Fibroblast of skin of back (primary cell): ENCODE results near the gene PAXIP1. TPM values are rescaled to one million over a fixed set of nuclear protein-coding genes. Genes with fewer than 3 reads are reported as not detected.
A peak's percentile ranks its signal among the peaks of the same experiment; 100 is the strongest.
"Not testable (repeated sequence)": the region's sequence is repeated elsewhere in the genome, so short reads cannot be mapped to it uniquely, and the experiment has no call there.

Source experiments
- DNase-seq: peaks from one replicate; pipeline ENCODE4 v3.0.0-alpha.2; 2013
- polyA plus RNA-seq, 2 experiments: library from polyadenylated mRNA; unstranded; fragments of 120-200 nt; gene quantifications; one replicate each; pipeline ENCODE4 v1.2.1, GENCODE V29; 2013; ENCODE audit not compliant: insufficient read length in 2 of 2

PAXIP1 gene, protein sequence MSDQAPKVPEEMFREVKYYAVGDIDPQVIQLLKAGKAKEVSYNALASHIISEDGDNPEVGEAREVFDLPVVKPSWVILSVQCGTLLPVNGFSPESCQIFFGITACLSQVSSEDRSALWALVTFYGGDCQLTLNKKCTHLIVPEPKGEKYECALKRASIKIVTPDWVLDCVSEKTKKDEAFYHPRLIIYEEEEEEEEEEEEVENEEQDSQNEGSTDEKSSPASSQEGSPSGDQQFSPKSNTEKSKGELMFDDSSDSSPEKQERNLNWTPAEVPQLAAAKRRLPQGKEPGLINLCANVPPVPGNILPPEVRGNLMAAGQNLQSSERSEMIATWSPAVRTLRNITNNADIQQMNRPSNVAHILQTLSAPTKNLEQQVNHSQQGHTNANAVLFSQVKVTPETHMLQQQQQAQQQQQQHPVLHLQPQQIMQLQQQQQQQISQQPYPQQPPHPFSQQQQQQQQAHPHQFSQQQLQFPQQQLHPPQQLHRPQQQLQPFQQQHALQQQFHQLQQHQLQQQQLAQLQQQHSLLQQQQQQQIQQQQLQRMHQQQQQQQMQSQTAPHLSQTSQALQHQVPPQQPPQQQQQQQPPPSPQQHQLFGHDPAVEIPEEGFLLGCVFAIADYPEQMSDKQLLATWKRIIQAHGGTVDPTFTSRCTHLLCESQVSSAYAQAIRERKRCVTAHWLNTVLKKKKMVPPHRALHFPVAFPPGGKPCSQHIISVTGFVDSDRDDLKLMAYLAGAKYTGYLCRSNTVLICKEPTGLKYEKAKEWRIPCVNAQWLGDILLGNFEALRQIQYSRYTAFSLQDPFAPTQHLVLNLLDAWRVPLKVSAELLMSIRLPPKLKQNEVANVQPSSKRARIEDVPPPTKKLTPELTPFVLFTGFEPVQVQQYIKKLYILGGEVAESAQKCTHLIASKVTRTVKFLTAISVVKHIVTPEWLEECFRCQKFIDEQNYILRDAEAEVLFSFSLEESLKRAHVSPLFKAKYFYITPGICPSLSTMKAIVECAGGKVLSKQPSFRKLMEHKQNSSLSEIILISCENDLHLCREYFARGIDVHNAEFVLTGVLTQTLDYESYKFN
- polyA plus RNA-seq (2013, experiment 1 of 2; ENCODE audit: insufficient read length): 8.6 TPM
- 6.5 TPM for polyA plus RNA-seq (2013, experiment 2 of 2; ENCODE audit: insufficient read length)

DNA sequence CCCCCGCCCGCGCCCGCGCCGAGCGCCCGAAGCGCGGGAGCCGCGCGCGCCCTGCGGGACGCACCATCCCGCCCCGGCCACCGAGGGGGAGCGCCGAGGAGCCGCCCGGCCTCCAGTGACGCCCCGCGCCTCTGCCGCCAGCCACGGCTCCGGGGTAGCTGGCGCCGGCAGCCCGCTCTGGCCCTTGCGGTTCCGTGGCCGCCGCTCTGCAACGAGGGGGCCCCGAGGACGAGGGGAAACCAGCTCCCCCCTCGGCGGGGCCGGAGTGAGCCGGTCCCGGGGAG, at the start of gene PAXIP1:
TSS of gene PAXIP1 (minus strand) at position 33 of the 284 bp plus-strand sequence. CDS start 195 bp downstream, outside the sequence.
- peak; percentile 52 for DNase-seq

DNA sequence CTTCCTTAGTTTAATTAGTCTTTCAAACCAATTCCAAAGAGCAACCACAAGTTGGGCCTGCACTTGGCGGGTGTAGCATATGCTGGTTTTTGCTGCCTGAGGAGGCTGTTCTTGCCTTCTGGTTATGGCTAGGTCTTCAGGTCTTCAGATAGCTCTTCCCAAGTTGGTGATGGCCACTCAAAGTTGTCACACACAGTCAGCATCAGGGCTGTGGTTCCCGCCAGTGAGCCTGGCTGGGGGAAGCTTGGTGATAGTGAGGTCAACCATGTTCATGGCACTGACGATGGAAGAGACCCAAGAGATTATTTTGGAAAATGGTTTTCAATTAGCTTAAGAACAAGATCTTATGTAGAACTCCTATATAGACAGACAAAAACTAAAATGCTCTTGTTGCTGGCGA, 48.4 kb upstream of the PAXIP1 start:
- DNase-seq: no peak

DNA sequence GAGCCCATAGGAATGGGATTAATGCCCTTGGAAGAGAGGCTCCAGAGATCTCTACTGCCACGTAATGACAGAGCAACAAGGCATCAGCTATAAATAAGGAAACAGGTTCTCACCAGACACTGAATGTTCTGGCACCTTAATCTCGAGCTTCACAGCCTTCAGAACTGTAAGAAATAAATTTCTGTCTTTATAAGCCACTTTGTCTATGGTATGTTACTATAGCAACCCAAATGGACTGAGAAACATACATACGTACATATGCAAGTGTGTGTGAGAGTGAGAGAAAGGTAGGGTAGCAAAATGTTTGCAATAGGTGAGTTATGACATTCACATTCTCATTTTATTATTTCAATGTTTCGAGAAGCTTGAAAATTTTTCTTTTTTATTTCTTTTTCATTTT, 45.1 kb upstream of the PAXIP1 start:
- DNase-seq: no peak

DNA sequence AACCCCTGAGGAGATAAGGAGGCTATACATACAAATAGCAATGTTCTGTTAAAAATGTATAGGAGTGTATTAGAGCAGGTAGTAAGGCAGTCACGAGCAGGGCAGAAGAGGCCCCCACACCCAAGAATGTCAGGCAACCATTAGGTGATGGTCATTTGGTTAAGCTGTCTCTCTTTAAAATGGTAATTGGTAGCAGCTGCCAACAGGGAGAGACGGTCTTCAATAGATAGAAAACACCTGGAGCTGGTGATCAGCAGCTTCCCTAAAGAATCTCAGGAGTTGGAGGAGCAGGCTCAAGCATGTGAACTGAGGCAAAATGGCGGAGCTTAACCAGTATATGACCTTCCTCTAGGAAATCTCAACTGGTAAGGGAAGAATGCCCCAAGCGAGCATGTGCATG, 40.8 kb upstream of the PAXIP1 start:
- no peak for DNase-seq

DNA sequence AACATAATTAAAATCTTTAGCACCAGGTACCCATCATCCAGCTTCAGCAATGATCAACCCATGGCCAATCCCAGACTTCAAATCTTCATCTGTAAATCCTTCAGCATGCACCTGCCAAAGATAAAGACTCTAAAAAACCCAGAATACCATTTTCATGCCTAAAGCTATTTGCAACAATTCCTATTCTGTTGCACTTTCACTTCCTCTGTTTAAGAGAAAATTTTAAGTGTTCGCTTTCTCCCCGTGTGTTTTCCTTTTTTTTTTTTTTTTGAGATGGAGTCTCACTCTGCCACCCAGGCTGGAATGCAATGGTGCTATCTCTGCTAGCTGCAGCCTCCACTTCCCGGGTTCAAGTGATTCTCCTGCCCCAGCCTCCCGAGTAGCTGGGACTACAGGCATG, 35.4 kb upstream of the PAXIP1 start:
- DNase-seq: no peak

DNA sequence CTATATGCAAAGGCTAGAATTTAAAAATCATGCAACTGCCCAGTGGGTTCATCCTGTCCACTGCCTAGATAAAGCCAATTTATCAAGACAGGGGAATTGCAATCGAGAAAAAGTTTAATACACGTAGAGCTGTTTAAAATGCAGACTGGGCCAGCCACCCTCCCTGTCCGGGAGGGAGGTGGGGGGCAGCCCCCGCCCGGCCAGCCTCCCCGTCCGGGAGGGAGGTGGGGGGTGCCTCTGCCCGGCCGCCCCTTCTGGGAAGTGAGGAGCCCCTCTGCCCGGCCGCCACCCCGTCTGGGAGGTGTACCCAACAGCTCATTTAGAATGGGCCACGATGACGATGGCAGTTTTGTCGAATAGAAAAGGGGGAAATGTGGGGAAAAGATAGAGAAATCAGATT, 31.6 kb upstream of the PAXIP1 start:
- not testable (repeated sequence) for DNase-seq

DNA sequence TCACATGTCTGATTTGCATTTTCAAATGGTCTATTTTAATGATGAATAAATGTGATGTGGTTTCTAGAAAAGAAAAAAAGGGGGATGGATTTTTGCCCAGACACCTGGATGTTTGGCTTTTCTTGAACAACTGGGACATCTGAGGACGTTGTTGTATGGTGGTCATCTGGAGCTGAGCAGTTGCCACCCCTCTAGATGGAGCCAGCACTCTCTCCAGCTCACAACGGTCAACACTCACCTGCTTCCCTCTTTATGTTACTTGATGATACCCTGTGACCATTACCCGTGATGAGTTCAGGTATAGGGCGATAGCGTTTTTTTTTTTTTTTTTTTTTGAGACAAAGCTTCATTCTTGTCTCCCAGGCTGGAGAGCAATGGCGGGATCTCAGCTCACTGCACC, 30.1 kb upstream of the PAXIP1 start:
- DNase-seq: no peak

DNA sequence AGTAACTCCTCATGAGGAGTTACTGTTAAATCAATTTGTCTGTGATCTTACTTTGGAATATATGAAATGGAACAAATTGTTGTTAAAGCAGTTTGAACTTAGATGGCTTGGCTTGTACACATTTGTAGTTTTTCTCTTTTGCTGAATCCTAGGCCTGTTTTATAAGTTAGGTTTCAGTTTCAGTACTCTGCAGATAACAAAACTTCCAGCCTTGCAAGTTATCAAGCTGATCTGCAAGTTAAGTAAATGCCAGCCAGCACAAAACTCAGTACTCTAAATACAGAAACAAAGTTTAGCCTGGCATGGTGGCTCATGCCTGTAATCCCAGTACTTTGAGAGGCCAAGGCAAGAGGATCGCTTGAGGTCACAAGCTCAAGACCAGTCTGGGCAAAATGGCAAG, 25.0 kb upstream of the PAXIP1 start:
- no peak for DNase-seq

DNA sequence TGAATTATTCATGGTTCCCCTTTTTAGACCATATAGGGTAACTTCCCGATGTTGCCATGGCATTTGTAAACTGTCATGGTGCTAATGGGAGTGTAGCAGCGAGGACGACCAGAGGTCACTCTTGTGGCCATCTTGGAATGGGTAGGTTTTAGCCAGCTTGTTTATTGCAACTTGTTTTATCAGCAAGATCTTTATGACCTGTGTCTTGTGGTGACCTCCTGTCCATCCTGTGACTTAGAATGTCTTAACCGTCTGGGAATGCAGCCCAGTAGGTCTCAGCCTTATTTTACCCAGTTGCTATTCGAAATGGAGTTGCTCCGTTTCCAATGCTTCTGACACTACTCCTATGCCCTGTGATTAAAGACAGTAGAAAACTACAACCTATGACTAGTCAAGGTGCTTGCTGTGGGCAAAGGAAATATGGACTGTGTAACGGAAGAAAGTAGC, 18.8 kb upstream of the PAXIP1 start:
- no peak for DNase-seq

DNA sequence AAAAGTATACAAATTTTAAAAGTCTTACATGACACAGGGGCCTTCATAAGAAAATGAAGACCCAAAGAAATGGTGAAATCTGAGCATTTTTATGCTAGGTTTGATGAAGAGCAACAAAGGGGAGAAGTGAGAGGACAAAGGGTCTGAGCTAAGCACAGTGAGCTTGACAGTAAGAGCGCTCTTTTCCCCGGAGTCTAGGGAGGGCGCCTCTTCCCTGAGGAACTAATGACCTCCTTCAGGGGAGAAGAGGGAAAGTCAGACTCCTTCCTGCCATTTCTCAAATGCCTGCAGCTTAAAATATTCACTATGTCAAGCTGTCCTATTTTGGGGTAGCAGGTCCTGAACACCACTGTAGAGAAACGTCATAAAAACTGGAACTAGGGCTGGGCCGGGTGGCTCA, 18.1 kb upstream of the PAXIP1 start:
- no peak for DNase-seq

DNA sequence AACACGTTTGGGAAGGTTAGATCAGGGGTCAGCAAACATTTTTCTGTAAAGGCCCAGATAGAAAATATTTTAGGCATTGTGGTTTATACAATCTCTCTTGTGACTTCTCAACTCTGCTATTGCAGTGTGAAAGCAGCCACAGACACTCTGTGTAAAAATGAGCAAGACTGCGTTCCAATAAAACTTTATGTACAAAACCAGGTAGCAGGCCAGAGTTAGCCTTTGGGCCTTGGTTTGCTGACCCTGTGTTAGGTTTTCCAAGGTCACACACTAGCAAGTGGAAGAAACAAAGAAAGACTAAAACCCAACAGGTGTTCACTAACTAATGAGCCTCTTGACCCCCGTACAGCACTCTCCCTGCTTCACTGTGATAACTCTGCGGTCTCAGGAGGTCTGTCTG, 14.9 kb upstream of the PAXIP1 start:
- no peak for DNase-seq

DNA sequence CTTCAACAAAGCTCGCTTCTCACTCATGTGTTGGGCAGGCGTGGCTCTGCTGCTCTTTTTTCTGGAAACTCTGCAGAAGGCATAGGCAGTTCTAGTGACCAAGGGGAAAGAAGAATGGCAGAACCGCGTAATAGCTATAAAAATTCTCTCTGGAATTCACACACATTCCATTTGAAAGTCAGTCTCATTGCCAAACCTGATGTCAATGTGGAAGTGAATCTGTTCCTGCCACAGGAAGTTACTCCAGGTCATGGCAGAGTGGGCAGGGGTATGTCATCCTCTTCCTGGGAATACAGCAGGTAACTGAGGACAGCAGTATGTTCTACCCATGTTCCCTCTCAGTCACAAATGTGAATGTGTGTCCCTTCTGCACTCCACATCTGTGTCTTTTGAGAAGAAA, 8.2 kb upstream of the PAXIP1 start:
- DNase-seq: no peak

DNA sequence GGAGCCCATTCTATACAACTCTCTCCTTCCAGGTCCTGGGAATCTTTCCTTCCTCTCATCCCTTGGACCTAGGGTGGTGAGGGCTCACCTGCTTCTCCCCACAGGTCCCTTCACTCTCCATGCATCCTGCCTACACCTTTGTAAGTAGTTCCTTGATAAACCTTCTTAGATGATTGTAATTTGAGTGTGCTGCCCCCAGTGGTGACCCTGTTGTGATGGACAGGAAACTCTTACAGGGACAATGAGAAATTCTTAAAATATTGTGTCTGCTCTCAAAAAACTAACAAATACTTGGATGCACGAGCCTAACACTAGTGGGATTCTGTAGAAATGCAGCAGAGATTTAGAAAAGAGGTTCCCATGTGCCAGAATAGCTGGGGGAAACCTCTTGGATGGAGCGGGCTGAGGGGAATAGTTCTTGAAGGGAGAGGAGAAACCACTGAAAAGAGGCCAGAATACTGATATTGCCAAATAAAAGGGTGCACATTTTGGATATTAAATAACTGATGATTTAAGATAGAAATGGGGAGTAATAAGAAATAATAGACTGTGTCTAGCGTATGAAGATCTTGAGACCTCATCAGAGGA, 6.7 kb upstream of the PAXIP1 start:
- DNase-seq: no peak

DNA sequence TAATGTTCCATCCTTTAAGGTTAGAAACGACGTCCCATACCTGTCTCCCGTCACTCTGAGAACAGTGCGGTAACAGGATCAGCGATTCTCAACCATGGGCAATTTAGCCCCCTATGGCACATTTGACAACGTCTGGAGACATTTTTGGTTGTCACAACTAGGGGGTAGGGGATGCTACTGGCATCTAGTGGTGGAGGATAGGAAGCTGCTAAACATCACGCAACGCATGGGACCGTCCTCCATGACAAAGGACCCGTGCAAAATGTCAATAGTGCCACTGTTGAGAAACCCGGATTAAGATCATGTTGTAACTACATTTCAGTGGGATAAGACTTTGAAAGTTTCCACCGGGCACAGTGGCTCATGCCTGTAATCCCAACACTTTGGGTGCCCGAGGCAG, 5.0 kb upstream of the PAXIP1 start:
- DNase-seq: peak; percentile 26

DNA sequence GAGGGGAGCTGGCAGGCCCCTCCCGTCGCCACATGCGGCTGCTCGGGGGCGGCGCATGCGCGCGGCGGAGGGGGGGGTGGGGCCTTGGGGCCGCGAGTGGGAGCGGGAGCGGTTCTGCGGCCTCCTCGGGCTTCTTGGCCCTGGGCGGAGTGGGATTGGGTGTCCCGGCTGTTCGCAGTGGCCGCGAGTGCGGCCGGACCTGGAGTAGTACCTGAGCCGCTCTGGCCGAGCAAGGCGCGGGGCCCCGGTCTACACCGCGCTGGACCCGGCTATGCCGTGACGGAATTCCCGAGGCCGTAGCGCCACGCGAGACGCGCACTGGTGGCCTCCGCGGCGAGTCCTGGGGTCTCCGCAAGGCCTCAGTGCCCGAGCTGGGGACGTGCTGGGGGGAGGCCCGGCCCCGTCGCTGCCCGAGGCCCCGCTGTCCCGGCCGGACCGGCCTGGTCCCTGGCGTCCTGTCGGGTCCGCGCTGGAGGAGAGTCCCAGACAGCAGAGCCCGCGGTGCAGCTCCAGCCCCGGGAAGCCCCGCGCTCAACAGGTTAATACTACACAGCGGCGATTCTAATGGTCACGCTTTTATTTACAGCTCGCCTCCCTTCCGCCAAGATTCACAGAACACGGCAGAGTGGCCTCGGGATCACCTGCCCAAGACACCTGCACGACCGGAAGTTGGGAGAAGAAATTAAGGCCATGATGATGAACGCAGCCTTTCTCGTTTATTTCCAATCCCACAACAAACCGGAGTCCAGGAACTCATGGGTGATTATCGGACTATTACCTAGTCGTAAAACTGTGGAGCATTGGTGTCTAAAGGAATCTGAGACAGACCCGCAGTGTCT, 671 bp upstream of the PAXIP1 start:
- peak; percentile 79 for DNase-seq

DNA sequence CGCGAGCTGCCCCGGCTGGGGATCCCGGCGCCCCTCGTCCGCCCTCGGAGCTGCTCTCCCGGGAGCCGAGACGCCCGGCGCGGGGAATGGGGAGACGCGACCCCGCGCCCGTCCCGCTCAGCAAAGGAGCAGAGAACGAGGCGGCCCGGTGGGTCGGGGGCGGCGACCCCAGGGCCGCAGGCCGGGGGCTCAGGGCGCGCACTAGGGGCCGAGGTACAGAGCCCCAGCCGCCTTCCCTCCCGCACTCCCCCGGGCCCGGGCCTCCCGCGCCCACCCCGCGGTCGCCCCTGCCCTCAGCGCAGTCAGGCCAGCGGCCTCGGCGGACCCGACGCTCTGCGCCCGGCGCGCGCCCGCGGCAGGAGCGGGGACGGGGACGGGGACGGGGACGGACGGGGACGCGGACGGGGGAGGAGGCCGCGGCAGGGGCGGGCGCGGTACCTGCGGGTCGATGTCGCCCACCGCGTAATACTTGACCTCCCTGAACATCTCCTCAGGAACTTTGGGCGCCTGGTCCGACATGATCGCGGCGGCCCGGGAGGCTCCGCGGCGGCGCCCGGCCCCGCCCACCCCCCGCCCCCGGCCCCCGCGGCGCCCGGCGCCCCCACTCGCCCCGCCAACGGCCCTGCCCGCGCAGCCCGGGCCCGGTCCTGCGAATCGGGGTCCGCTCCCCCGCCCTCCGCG, 373 bp downstream of the PAXIP1 start:
- peak; percentile 37 for DNase-seq

DNA sequence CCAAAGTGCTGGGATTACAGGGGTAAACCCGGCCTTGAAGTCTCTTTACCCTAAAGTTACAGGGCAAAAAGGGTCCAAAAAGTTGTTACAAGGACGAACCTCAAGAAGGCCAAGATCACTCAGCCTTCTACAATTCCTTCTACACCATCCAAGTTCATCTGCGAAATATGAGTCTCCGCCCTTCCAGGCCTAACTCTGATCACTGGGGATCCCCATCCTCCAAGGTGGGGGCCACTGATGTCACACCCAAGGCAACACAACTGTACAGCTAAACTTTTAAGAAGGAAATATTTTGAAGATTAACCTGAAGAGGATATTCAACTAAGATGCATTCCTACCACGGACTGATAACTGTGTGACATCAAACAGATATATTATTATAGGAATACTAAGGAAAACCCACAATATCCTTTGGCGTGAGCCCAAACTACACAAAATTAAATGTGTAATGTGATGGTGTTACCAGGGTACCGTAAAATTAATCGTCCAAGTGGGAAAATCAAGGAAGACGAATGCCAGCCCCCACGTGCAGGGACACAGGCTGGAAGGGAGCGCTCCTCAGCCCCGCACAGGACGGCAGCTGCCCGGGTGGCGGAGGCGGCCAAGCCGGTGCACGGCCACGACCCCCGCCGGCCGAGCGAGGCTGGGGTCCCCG, 1.0 kb downstream of the PAXIP1 start:
- DNase-seq: peak; percentile 28

DNA sequence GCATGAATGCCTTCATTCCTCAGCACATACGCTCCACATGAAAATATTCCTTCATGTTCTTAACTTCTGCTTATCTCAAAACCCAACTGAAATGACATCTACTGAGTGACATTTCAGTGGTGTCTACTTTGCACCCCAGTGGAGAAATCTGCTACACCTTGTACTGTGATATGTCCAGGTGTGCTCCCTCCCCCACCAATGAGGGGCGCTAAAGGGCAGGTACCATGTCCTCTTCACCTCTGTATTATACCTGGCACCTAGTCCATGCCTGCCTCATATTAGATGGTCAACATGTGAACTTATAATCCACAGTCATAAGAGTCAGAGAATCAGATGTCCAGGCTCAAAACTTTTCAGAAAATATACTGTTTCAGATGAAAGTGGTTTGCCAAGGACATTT, 2.1 kb downstream of the PAXIP1 start:
- DNase-seq: no peak

DNA sequence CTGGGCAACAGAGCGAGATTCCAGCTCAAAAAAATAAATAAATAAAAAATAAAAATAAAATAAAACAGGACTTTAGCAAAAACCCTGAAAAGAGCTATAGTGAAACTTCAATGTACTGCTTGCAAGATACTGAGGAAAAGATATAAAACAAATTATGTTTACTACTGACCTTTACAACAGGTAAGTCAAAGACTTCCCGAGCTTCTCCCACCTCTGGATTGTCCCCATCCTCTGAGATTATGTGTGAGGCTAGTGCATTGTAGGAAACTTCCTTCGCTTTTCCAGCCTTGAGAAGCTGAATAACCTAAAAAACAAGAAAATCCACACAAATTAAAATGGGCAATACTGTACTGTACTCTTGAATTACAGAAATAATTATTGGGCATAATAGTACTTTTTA, 4.4 kb downstream of the PAXIP1 start:
- no peak for DNase-seq

DNA sequence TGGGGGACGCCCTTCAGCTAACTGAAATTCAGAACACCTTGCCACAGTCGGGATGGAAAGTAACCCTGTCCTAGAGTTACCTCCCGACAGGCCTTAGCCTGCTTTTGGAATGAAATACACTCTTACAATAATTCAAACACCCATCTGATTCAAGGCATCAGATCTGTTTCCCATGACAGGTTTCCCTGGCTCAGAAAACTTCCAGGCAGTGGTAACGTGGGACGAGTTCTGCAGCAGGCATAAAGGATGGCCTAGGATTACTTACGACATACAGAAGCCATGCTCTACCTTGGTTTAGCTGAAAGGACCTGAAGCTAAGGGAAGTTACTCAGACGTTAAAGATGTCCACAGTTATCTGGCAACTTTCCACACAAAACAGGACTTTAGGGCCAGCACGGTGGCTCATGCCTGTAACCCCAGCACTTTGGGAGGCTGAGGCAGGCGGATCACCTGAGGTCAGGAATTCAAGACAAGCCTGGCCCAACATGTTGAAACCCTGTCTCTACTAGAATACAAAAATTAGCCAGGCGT, 5.0 kb downstream of the PAXIP1 start:
- DNase-seq: no peak

DNA sequence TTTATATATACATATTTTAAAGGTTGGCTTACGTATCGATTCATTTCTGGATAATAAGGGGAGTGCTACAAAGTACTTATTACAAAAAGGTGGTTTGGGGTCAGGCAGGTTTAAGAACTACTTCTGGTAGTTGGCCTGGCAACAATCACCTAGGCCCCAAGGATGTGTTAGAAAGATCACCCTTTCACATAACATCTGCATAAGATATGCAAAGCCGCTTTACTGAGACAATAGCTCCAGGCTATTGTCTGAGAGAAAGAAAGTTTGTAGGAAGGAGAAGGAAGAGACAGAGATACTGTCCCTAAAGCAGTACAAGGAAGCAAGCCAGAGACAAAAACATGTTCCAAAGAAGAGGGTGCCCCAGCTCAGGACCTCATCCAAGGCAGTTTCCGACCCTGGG, 6.2 kb downstream of the PAXIP1 start:
- no peak for DNase-seq
